Right renal pelvis (tissue), 4 donors: ENCODE data around the gene GMPS. TPM values are rescaled to one million over a fixed set of nuclear protein-coding genes. Genes with fewer than 3 reads are reported as not detected.
"Not testable (repeated sequence)": the region's sequence is repeated elsewhere in the genome, so short reads cannot be mapped to it uniquely, and the experiment has no call there.

Source experiments
- DNase-seq, 4 donors: peaks; one replicate each; pipeline ENCODE4 v3.0.0-alpha.2; 2013; ENCODE audit warnings: low read depth in 4 of 4, low spot score in 3 of 4, missing footprints in 1 of 4
- polyA plus RNA-seq, 4 donors: library from polyadenylated mRNA; unstranded; fragments of 120-200 nt; gene quantifications; one replicate each; pipeline ENCODE4 v1.2.1, GENCODE V29; 2013; ENCODE audit not compliant: insufficient read length in 4 of 4

GMPS gene
- polyA plus RNA-seq, result 10 to 100 TPM; 63.7 to 77.8 (median 72.9) TPM

- DNase-seq, result peak; percentile 81 to 91 (median 86)
These were observed at the start of gene GMPS for GRCh38 chr3:155870133-155870944. Gene GMPS (plus strand): TSS chr3:155870650. CDS start chr3:155870871, 221 bp downstream.

- not testable (repeated sequence) for DNase-seq
These were observed 41.9 kb upstream of the GMPS start for GRCh38 chr3:155828490-155829098.

- no peak for DNase-seq
These were observed 34.9 kb upstream of the GMPS start for GRCh38 chr3:155835341-155836071.

GRCh38 chr3:155843569-155843968 is 26.9 kb upstream of the GMPS start:
- DNase-seq, result no peak

- no peak for DNase-seq
These were observed 24.3 kb upstream of the GMPS start for GRCh38 chr3:155846119-155846518.

GRCh38 chr3:155847993-155848392 is 22.5 kb upstream of the GMPS start:
- no peak for DNase-seq

- DNase-seq, result not testable (repeated sequence)
These were observed 21.0 kb upstream of the GMPS start for GRCh38 chr3:155849404-155849803.

- no peak for DNase-seq
These were observed 18.1 kb upstream of the GMPS start for GRCh38 chr3:155852341-155852740.

GRCh38 chr3:155853214-155854140 is 17.0 kb upstream of the GMPS start:
- DNase-seq, result peak in 1 of 4 donors; percentile 16

- DNase-seq, result peak; percentile 97 to 98 (median 98)
These were observed 16.1 kb upstream of the GMPS start, which contains the start of gene SLC33A1 for GRCh38 chr3:155854141-155854940. Gene SLC33A1 (minus strand): TSS chr3:155854427. CDS start chr3:155853997, 430 bp downstream.

- DNase-seq, result no peak
These were observed 10.6 kb upstream of the GMPS start for GRCh38 chr3:155859859-155860258.

- DNase-seq, result not testable (repeated sequence)
These were observed 10.0 kb upstream of the GMPS start for GRCh38 chr3:155860424-155860823.

- no peak for DNase-seq
These were observed 8.8 kb upstream of the GMPS start for GRCh38 chr3:155861476-155862183.

- not testable (repeated sequence) for DNase-seq
These were observed 8.0 kb upstream of the GMPS start for GRCh38 chr3:155862290-155862982.

- DNase-seq, result no peak
These were observed 7.2 kb upstream of the GMPS start for GRCh38 chr3:155863072-155863784.

GRCh38 chr3:155869691-155870090 is 759 bp upstream of the GMPS start:
- DNase-seq, result no peak
